GM12801 (cell line): ENCODE results near the gene KCNQ1.

Experiments
- CTCF ChIP-seq: IDR thresholded peaks from one replicate; pipeline ENCODE4 v1.5.1; 2011; ENCODE audit warnings: control low read depth; ENCODE audit not compliant: insufficient read length; ENCODE audit errors: extremely low read depth

The KCNQ1 gene

GRCh38 chr11:2530131-2530854, 85.5 kb downstream of the KCNQ1 start:
- no peak for TF ChIP-seq CTCF

- TF ChIP-seq CTCF, result no peak
These were observed 86.0 kb downstream of the KCNQ1 start for GRCh38 chr11:2530855-2531200.

- TF ChIP-seq CTCF, result no peak
These were observed 86.6 kb downstream of the KCNQ1 start for GRCh38 chr11:2531277-2531986.

- TF ChIP-seq CTCF, result no peak
These were observed 87.3 kb downstream of the KCNQ1 start for GRCh38 chr11:2531987-2532703.

GRCh38 chr11:2532704-2533586, 88.1 kb downstream of the KCNQ1 start:
- peak; percentile 48 for TF ChIP-seq CTCF

- no peak for TF ChIP-seq CTCF
These were observed 88.9 kb downstream of the KCNQ1 start for GRCh38 chr11:2533587-2534133.
